ENCODE results near the gene BRK1. TPM values are rescaled to one million over a fixed set of nuclear protein-coding genes. Genes with fewer than 3 reads are reported as not detected.
"Not testable (repeated sequence)": the region's sequence is repeated elsewhere in the genome, so short reads cannot be mapped to it uniquely, and the experiment has no call there.

BRK1 gene
- total RNA-seq, 1 donor from 2014 or later, result 203 TPM

GRCh38 chr3:10160346-10160745 lies 44.9 kb downstream of the BRK1 start:
- no peaks in the 10 kb centered on the region for H3K4me1 Mint-ChIP-seq (ENCODE audit: unreplicated experiment)
- peaks cover 4% of the 10 kb centered on the region for H3K36me3 Mint-ChIP-seq (ENCODE audit: low read depth, unreplicated experiment)
- H3K27ac Mint-ChIP-seq (ENCODE audit: unreplicated experiment), result no peak overlapping the region
- no peak for DNase-seq (ENCODE audit: low spot score)
- H3K4me3 Mint-ChIP-seq (ENCODE audit: unreplicated experiment), result no peak overlapping the region
- no peak for TF ChIP-seq CTCF (IDR thresholded peaks at IDR 0.05; ENCODE audit: unreplicated experiment)
- H3K27me3 Mint-ChIP-seq (ENCODE audit: unreplicated experiment), result peaks cover 1% of the 10 kb centered on the region
- H3K9me3 Mint-ChIP-seq (ENCODE audit: unreplicated experiment), result no peaks in the 10 kb centered on the region

GRCh38 chr3:10160925-10161324 lies 45.5 kb downstream of the BRK1 start:
- Mint-ChIP-seq H3K27ac (ENCODE audit: unreplicated experiment) (no peak overlapping the region), H3K4me3 (ENCODE audit: unreplicated experiment) (no peak overlapping the region), H3K36me3 (ENCODE audit: low read depth, unreplicated experiment) (no peaks in the 10 kb centered on the region), H3K4me1 (ENCODE audit: unreplicated experiment) (no peaks in the 10 kb centered on the region), H3K27me3 (ENCODE audit: unreplicated experiment) (peaks cover 1% of the 10 kb centered on the region), H3K9me3 (ENCODE audit: unreplicated experiment) (no peaks in the 10 kb centered on the region)
- no peak for TF ChIP-seq CTCF (IDR thresholded peaks at IDR 0.05; ENCODE audit: unreplicated experiment)
- DNase-seq (ENCODE audit: low spot score), result no peak

GRCh38 chr3:10162185-10162584 lies 46.7 kb downstream of the BRK1 start:
- no peaks in the 10 kb centered on the region for H3K27me3 Mint-ChIP-seq (ENCODE audit: unreplicated experiment)
- no peak overlapping the region for H3K27ac Mint-ChIP-seq (ENCODE audit: unreplicated experiment)
- H3K4me1 Mint-ChIP-seq (ENCODE audit: unreplicated experiment), result no peaks in the 10 kb centered on the region
- no peaks in the 10 kb centered on the region for H3K9me3 Mint-ChIP-seq (ENCODE audit: unreplicated experiment)
- H3K36me3 Mint-ChIP-seq (ENCODE audit: low read depth, unreplicated experiment), result no peaks in the 10 kb centered on the region
- no peak for TF ChIP-seq CTCF (IDR thresholded peaks at IDR 0.05; ENCODE audit: unreplicated experiment)
- H3K4me3 Mint-ChIP-seq (ENCODE audit: unreplicated experiment), result no peak overlapping the region
- no peak for DNase-seq (ENCODE audit: low spot score)

- H3K9me3 Mint-ChIP-seq (ENCODE audit: unreplicated experiment); DNase-seq (ENCODE audit: low spot score); H3K27me3 Mint-ChIP-seq (ENCODE audit: unreplicated experiment); H3K27ac Mint-ChIP-seq (ENCODE audit: unreplicated experiment); H3K36me3 Mint-ChIP-seq (ENCODE audit: low read depth, unreplicated experiment); H3K4me1 Mint-ChIP-seq (ENCODE audit: unreplicated experiment): not testable (repeated sequence)
- peak overlapping the region; percentile 42 for H3K4me3 Mint-ChIP-seq (ENCODE audit: unreplicated experiment)
These were observed 48.7 kb downstream of the BRK1 start for GRCh38 chr3:10164201-10164545.

GRCh38 chr3:10164546-10165393 lies 49.3 kb downstream of the BRK1 start, which contains the start of gene IRAK2:
Gene IRAK2 (plus strand): TSS chr3:10164919. CDS start chr3:10164955, 36 bp downstream.
- Mint-ChIP-seq H3K4me3 (ENCODE audit: unreplicated experiment) (peak within 1 kb of the TSS; percentile 88), H3K36me3 (ENCODE audit: low read depth, unreplicated experiment) (peaks cover 5% of the 10 kb centered on the region), H3K27ac (ENCODE audit: unreplicated experiment) (no peak within 1 kb of the TSS)

More at GRCh38 chr3:10164546-10165393, 49.3 kb downstream of the BRK1 start, which contains the start of gene IRAK2:
- Mint-ChIP-seq H3K27me3 (ENCODE audit: unreplicated experiment) (no peaks in the 10 kb centered on the region), H3K9me3 (ENCODE audit: unreplicated experiment) (peaks cover 4% of the 10 kb centered on the region), H3K4me1 (ENCODE audit: unreplicated experiment) (no peaks in the 10 kb centered on the region)
- peak; percentile 92 for TF ChIP-seq CTCF (IDR thresholded peaks at IDR 0.05; ENCODE audit: unreplicated experiment)
- DNase-seq (ENCODE audit: low spot score), result peak; percentile 71

Data from endothelial cell (in vitro differentiated cells).